Coronary artery (tissue), 2 donors: ENCODE data around the gene LRRC14B.

Source experiments
- DNase-seq: peaks from one replicate; pipeline ENCODE4 v3.0.0-alpha.2; 2017; ENCODE audit warnings: low spot score
- H3K27ac ChIP-seq, 2 donors: fragments of 200-600 bp; sonication (generic); one replicate each; pipeline ENCODE4 v1.5.1; 2016 to 2019
- H3K4me3 ChIP-seq: fragments of 200-600 bp; sonication (generic); 2 replicates; pipeline ENCODE4 v1.5.1; 2016; ENCODE audit warnings: mild to moderate bottlenecking, moderate library complexity
- CTCF ChIP-seq: fragments of 200-600 bp; sonication (generic); IDR thresholded peaks from one replicate; pipeline ENCODE4 v1.5.1; 2019; ENCODE audit warnings: antibody characterized with exemption

Gene LRRC14B

GRCh38 chr5:191036-191948, at the start of gene LRRC14B:
TSS of gene LRRC14B (plus strand) at chr5:191495. CDS start at chr5:191539, 44 bp downstream.
- Histone ChIP-seq H3K4me3 (peak within 1 kb of the TSS; percentile 59), H3K27ac (peak within 1 kb of the TSS; percentile 22 to 45)
- TF ChIP-seq CTCF: no peak
- DNase-seq: no peak

GRCh38 chr5:141761-142160, 49.5 kb upstream of the LRRC14B start:
- Histone ChIP-seq H3K4me3 (no peak overlapping the region), H3K27ac (no peak overlapping the region)
- TF ChIP-seq CTCF: no peak
- DNase-seq: no peak

DNA sequence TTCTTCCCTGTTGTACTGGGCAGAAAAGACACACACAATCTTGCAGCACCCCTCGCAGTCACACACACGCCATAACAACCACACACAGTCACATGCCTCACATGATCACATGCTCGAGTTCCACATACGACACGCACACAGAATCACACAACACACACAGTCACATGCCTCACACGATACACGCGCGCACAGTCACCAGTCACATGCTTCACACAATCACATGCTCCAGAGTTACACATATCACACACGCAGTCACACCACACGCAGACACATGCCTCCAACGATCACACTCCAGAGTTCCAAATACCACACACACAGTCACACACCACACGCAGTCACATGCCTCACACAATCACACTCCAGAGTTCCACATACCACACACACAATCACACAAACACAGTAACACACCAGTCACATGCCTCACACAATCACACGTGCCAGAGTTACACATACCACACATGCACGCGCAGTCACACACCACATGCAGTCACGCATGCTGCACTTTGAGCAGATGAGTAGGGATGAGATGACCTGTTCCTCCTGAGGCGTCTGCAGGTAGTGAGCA, 49.0 kb upstream of the LRRC14B start:
- TF ChIP-seq CTCF: no peak
- Histone ChIP-seq H3K4me3 (no peak overlapping the region), H3K27ac (no peak overlapping the region)
- no peak for DNase-seq

GRCh38 chr5:143041-143440, 48.3 kb upstream of the LRRC14B start:
- no peak for TF ChIP-seq CTCF
- DNase-seq: no peak
- no peak overlapping the region for H3K27ac ChIP-seq
- no peak overlapping the region for H3K4me3 ChIP-seq

DNA sequence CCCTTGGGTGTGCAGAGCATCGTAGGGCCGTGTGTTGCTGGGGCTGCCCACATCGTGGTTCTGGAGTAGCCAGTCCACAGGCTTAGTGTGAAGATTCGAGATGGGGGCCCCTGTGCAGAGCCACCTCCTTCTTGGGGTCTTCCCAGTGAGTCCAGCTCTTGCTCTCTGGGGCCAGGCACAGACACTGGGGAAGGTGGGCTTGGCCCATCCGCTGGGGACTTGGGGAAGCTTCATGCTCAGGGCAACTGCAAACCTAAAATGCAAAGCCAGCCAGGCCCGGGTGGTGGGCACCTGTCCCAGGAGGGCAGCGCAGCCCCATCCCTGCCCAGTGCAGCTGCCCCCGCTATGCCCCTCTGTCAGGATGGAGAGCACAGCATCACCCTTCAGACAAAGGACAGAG, 46.4 kb upstream of the LRRC14B start:
- TF ChIP-seq CTCF: no peak
- no peak for DNase-seq
- no peak overlapping the region for H3K27ac ChIP-seq
- H3K4me3 ChIP-seq: no peak overlapping the region

GRCh38 chr5:145585-146323, 45.5 kb upstream of the LRRC14B start:
- H3K4me3 ChIP-seq: no peak overlapping the region
- TF ChIP-seq CTCF: no peak
- no peak for DNase-seq
- H3K27ac ChIP-seq: no peak overlapping the region
